ENCODE measurements around the gene OR5A2.

OR5A2 gene

GRCh38 chr11:59401262-59401552 is 25.0 kb downstream of the OR5A2 start:
- Histone ChIP-seq H3K4me1 (ENCODE audit: control insufficient read depth, low read length) (no peaks in the 10 kb centered on the region), H3K36me3 (ENCODE audit: control insufficient read depth, low read length) (no peaks in the 10 kb centered on the region), H3K79me2 (ENCODE audit: control insufficient read depth, low read length) (no peaks in the 10 kb centered on the region), H3K4me2 (ENCODE audit: low read length) (no peak overlapping the region), H3K9me3 (ENCODE audit: control insufficient read depth, insufficient read depth, low read length) (peaks cover 9% of the 10 kb centered on the region; the same call in 1 of the 2 replicates), H3K9me2 (replicated peaks; ENCODE audit: control insufficient read depth, low read length) (no peaks in the 10 kb centered on the region), H4K20me1 (ENCODE audit: control insufficient read depth, insufficient read depth, low read depth, low read length) (no peaks in the 10 kb centered on the region), H3K27ac (ENCODE audit: low read depth, low read length) (no peak overlapping the region), H3K4me3 (ENCODE audit: low read length) (no peak overlapping the region), H3K27me3 (ENCODE audit: control insufficient read depth, low read length) (no peaks in the 10 kb centered on the region), H3F3A (ENCODE audit: control insufficient read depth, insufficient read depth) (no peaks in the 10 kb centered on the region)
- TF ChIP-seq EZH2phosphoT487 (IDR thresholded peaks at IDR 0.05; ENCODE audit: borderline replicate concordance, low read length) (no peak), CTCF (IDR thresholded peaks at IDR 0.05; ENCODE audit: low read depth, low read length, poor library complexity, severe bottlenecking) (no peak)

DNA sequence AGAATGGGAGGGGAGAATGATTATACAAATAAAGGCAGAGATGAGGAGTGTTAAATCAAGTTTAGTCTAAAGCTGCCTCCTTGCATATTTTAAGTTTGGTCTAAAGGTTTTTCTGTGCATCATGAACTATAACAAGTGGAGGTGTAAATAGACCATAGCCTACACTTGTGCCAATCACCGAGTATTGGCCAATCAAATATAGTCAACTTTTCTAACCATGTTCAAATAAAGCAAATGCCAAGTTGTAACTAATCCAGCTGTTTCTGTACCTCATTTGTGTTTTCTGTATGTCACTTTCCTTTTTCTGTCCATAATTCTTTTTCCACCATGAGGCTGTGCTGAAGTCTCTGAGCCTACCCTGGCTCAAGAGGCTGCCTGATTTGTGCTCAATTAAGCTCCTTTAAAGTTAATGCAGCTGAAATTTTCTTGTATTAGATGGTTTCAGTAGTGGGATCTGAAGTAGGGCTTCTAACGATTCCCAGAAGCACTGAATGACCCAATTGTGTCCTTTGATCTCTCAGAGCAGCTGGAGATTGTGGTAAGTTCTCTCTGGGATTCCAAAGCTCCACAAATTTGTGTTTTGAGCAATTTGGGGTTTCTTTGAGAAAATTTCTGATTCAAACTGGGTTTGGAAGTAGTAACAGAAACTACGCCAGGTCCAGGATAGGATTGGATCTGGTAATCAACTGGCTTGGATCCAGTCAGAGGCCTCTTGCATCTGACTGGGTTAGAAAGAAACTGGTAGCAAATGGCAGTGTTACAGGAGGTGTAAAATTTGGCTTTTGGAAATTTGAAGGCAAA is 25.6 kb downstream of the OR5A2 start:
- Histone ChIP-seq H3K27ac (ENCODE audit: low read depth, low read length) (no peak overlapping the region), H3K27me3 (ENCODE audit: control insufficient read depth, low read length) (no peaks in the 10 kb centered on the region), H4K20me1 (ENCODE audit: control insufficient read depth, insufficient read depth, low read depth, low read length) (no peaks in the 10 kb centered on the region), H3K4me1 (ENCODE audit: control insufficient read depth, low read length) (no peaks in the 10 kb centered on the region), H3K9me3 (ENCODE audit: control insufficient read depth, insufficient read depth, low read length) (peaks cover 9% of the 10 kb centered on the region; the same call in 1 of the 2 replicates), H3K9me2 (replicated peaks; ENCODE audit: control insufficient read depth, low read length) (no peaks in the 10 kb centered on the region), H3K4me2 (ENCODE audit: low read length) (no peak overlapping the region), H3K36me3 (ENCODE audit: control insufficient read depth, low read length) (no peaks in the 10 kb centered on the region), H3K79me2 (ENCODE audit: control insufficient read depth, low read length) (no peaks in the 10 kb centered on the region), H3K4me3 (ENCODE audit: low read length) (no peak overlapping the region), H3F3A (ENCODE audit: control insufficient read depth, insufficient read depth) (no peaks in the 10 kb centered on the region)
- TF ChIP-seq CTCF (IDR thresholded peaks at IDR 0.05; ENCODE audit: low read depth, low read length, poor library complexity, severe bottlenecking), result no peak
- no peak for TF ChIP-seq EZH2phosphoT487 (IDR thresholded peaks at IDR 0.05; ENCODE audit: borderline replicate concordance, low read length)

GRCh38 chr11:59394186-59394585 is 32.0 kb downstream of the OR5A2 start:
- H4K20me1 ChIP-seq (ENCODE audit: control insufficient read depth, insufficient read depth, low read depth, low read length), result no peaks in the 10 kb centered on the region
- no peak overlapping the region for H3K4me3 ChIP-seq (ENCODE audit: low read length)
- TF ChIP-seq EZH2phosphoT487 (IDR thresholded peaks at IDR 0.05; ENCODE audit: borderline replicate concordance, low read length) (no peak), CTCF (IDR thresholded peaks at IDR 0.05; ENCODE audit: low read depth, low read length, poor library complexity, severe bottlenecking) (no peak)
- no peaks in the 10 kb centered on the region; the same call in 1 of the 2 replicates for H3K27me3 ChIP-seq (ENCODE audit: control insufficient read depth, low read length)
- H3K4me2 ChIP-seq (ENCODE audit: low read length), result no peak overlapping the region
- H3K27ac ChIP-seq (ENCODE audit: low read depth, low read length), result no peak overlapping the region
- H3K9me2 ChIP-seq (replicated peaks; ENCODE audit: control insufficient read depth, low read length), result no peaks in the 10 kb centered on the region
- H3K9me3 ChIP-seq (ENCODE audit: control insufficient read depth, insufficient read depth, low read length), result no peaks in the 10 kb centered on the region
- no peaks in the 10 kb centered on the region for H3F3A ChIP-seq (ENCODE audit: control insufficient read depth, insufficient read depth)
- no peaks in the 10 kb centered on the region for H3K36me3 ChIP-seq (ENCODE audit: control insufficient read depth, low read length)
- no peaks in the 10 kb centered on the region for H3K79me2 ChIP-seq (ENCODE audit: control insufficient read depth, low read length)
- no peaks in the 10 kb centered on the region for H3K4me1 ChIP-seq (ENCODE audit: control insufficient read depth, low read length)

All from DOHH2 (cell line).